GM13977 (cell line): ENCODE data around the gene TRIM38.

Source experiments
- DNase-seq: peaks from one replicate; pipeline ENCODE4 v3.0.0; 2012; ENCODE audit warnings: low spot score
- CTCF ChIP-seq: IDR thresholded peaks from 2 replicates; pipeline ENCODE4 v1.5.1; 2012; ENCODE audit warnings: mild to moderate bottlenecking, control low read depth; ENCODE audit not compliant: insufficient read depth; ENCODE audit errors: extremely low read depth, missing control alignments
- in situ Hi-C: fragments of 300-500 bp; cut with MboI; formaldehyde crosslinking; loops from one replicate; pipeline ENCODE4 v1.12.0; 2022; ENCODE audit warnings: low sequenced_read_pairs, low pct_unique_long_range_greater_than_20kb, mixed read lengths, inconsistent platforms; ENCODE audit not compliant: unreplicated experiment

The TRIM38 gene

GRCh38 chr6:26024651-26025046, 62.0 kb downstream of the TRIM38 start:
- TF ChIP-seq CTCF = no peak
- in situ Hi-C loops = no loop called here
- DNase-seq = no peak

GRCh38 chr6:26025047-26025893, 62.7 kb downstream of the TRIM38 start:
- in situ Hi-C loops = no loop called here
- DNase-seq = no peak
- TF ChIP-seq CTCF = no peak

- in situ Hi-C loops = no loop called here
- DNase-seq = peak; percentile 51
- peak; percentile 93 for TF ChIP-seq CTCF
These were observed 63.6 kb downstream of the TRIM38 start for GRCh38 chr6:26025894-26026832.

GRCh38 chr6:26026833-26027490, 64.4 kb downstream of the TRIM38 start:
- TF ChIP-seq CTCF = no peak
- DNase-seq = peak; percentile 63
- in situ Hi-C loops = no loop called here

GRCh38 chr6:26027491-26028211, 65.0 kb downstream of the TRIM38 start:
- in situ Hi-C loops = no loop called here
- TF ChIP-seq CTCF = no peak
- DNase-seq = no peak

GRCh38 chr6:26028212-26028745, 65.7 kb downstream of the TRIM38 start:
- in situ Hi-C loops = no loop called here
- TF ChIP-seq CTCF = no peak
- DNase-seq = no peak
